Gastrocnemius medialis (tissue), 4 donors: ENCODE measurements around the gene C2orf76. TPM values are rescaled to one million over a fixed set of nuclear protein-coding genes. Genes with fewer than 3 reads are reported as not detected.
"Not testable (repeated sequence)": the region's sequence is repeated elsewhere in the genome, so short reads cannot be mapped to it uniquely, and the experiment has no call there.

ENCODE experiments used
- ATAC-seq, 2 donors: fragments of 150-250 bp; one replicate each; pipeline ENCODE4 v1.9.1; 2016
- DNase-seq, 2 donors: peaks; one replicate each; pipeline ENCODE4 v3.0.0-alpha.2; 2019
- H3K27ac ChIP-seq, 4 donors: fragments of 200-600 bp; sonication (generic); 1 replicate in 1 of 4; 2 replicates in 3 of 4; pipeline ENCODE4 v1.5.1; 2016 to 2018; ENCODE audit warnings: mild to moderate bottlenecking in 2 of 4, moderate library complexity in 1 of 4
- H3K27me3 ChIP-seq, 3 donors: fragments of 200-600 bp; sonication (generic) in 2 of 3; 1 replicate in 1 of 3; 2 replicates in 2 of 3; pipeline versions ENCODE4 v1.5.1 to v1.6.0; 2016 to 2019; ENCODE audit warnings: mild to moderate bottlenecking in 1 of 3, moderate library complexity in 1 of 3
- H3K36me3 ChIP-seq, 2 donors: fragments of 200-600 bp; sonication (generic) in 1 of 2; one replicate each; pipeline ENCODE4 v1.5.1; 2017 to 2018
- H3K4me1 ChIP-seq, 2 donors: fragments of 200-600 bp; sonication (generic) in 1 of 2; one replicate each; pipeline ENCODE4 v1.5.1; 2016 to 2017; ENCODE audit warnings: mild to moderate bottlenecking in 2 of 2
- H3K4me3 ChIP-seq, 4 donors: fragments of 200-600 bp; sonication (generic) in 3 of 4; 1 replicate in 1 of 4; 2 replicates in 3 of 4; pipeline ENCODE4 v1.5.1; 2016 to 2019; ENCODE audit warnings: mild to moderate bottlenecking in 2 of 4
- H3K9me3 ChIP-seq, 3 donors: fragments of 200-600 bp; sonication (generic) in 2 of 3; 1 replicate in 1 of 3; 2 replicates in 2 of 3; pipeline ENCODE4 v1.5.1; 2016 to 2019
- POLR2A ChIP-seq, 2 donors: fragments of 450-650 bp; IDR thresholded peaks; one replicate each; pipeline ENCODE4 v1.6.1; 2017; ENCODE audit warnings: antibody characterized with exemption in 2 of 2, mild to moderate bottlenecking in 2 of 2, moderate library complexity in 2 of 2
- in situ Hi-C, 4 donors: fragments of 200-750 bp; cut with MboI; loops; one replicate each; pipeline versions ENCODE4 v1.15.0 to v1.8.0; 2017; ENCODE audit warnings: low sequenced_read_pairs in 4 of 4
- intact Hi-C: fragments of 100-400 bp; cut with DNase I; formaldehyde crosslinking; loops from one replicate; pipeline ENCODE4 v1.15.1; 2023; ENCODE audit warnings: low total_unique reads
- total RNA-seq, 4 donors: library from RNA; depleted of rRNA; stranded (reverse); fragments of >200 nt; gene quantifications; one replicate each; pipeline versions ENCODE4 v1.1.0 to v1.2.3, GENCODE V29; 2016
- TF ChIP-seq, protein P1 (sequence below), 5 experiments: fragments of 450-650 bp in 3 of 5; fragments of 200-600 bp in 2 of 5; sonication (generic) in 2 of 5; IDR thresholded peaks in 4 of 5; conservative IDR thresholded peaks in 1 of 5; 1 replicate in 4 of 5; 2 replicates in 1 of 5; pipeline ENCODE4 v1.5.1; 2016 to 2019; ENCODE audit warnings: antibody characterized with exemption in 5 of 5, mild to moderate bottlenecking in 3 of 5, moderate library complexity in 3 of 5

C2orf76 gene
- total RNA-seq, 4 donors from 2014 or later: 0.61 to 5.9 (median 2.6) TPM; not detected in 1

GRCh38 chr2:119278946-119279345 lies 87.7 kb downstream of the C2orf76 start:
- peak overlapping the region in 1 of 4 donors; percentile 55 for H3K27ac ChIP-seq
- no peak for ATAC-seq
- no peak overlapping the region for H3K4me3 ChIP-seq
- H3K4me1 ChIP-seq: peaks cover 8 to 10% of the 10 kb centered on the region in 2 donors
- in situ Hi-C loops (no loop called here), intact Hi-C loops (no loop called here)
- DNase-seq: no peak
- no peaks in the 10 kb centered on the region for H3K27me3 ChIP-seq
- H3K36me3 ChIP-seq: no peaks in the 10 kb centered on the region
- H3K9me3 ChIP-seq: no peaks in the 10 kb centered on the region
- TF ChIP-seq POLR2A (IDR thresholded peaks at IDR 0.05): no peak
- TF ChIP-seq, protein P1, sequence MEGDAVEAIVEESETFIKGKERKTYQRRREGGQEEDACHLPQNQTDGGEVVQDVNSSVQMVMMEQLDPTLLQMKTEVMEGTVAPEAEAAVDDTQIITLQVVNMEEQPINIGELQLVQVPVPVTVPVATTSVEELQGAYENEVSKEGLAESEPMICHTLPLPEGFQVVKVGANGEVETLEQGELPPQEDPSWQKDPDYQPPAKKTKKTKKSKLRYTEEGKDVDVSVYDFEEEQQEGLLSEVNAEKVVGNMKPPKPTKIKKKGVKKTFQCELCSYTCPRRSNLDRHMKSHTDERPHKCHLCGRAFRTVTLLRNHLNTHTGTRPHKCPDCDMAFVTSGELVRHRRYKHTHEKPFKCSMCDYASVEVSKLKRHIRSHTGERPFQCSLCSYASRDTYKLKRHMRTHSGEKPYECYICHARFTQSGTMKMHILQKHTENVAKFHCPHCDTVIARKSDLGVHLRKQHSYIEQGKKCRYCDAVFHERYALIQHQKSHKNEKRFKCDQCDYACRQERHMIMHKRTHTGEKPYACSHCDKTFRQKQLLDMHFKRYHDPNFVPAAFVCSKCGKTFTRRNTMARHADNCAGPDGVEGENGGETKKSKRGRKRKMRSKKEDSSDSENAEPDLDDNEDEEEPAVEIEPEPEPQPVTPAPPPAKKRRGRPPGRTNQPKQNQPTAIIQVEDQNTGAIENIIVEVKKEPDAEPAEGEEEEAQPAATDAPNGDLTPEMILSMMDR (IDR thresholded peaks at IDR 0.05 in 4 of 5, conservative IDR thresholded peaks at IDR 0.05 in 1 of 5): no peak

- H3K27me3 ChIP-seq, ATAC-seq, H3K36me3 ChIP-seq, DNase-seq, H3K27ac ChIP-seq, H3K9me3 ChIP-seq, in situ Hi-C loops, H3K4me1 ChIP-seq, intact Hi-C loops, H3K4me3 ChIP-seq: not testable (repeated sequence)
Observed at GRCh38 chr2:119278385-119278784, 88.2 kb downstream of the C2orf76 start.

DNA sequence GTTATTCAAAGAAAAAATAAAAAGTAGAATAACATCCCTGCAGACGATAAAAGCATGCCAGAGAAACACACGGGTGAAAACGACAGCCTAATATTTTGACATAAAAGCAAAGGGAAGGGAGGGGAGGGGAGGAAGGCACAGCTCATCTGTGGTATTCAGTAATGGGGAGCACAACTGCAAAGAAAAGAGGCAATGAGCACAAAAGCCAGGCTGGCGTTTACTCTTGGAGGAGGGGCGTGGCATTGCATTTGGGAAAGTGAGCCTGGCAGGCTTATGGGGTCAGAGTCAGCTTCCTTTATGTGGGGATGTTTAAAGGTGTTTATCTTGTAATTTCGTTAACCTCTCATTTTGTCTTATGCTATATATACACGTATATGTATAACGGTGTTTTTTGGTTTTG lies 89.8 kb downstream of the C2orf76 start:
- no peaks in the 10 kb centered on the region for H3K36me3 ChIP-seq
- H3K4me1 ChIP-seq: no peaks in the 10 kb centered on the region
- no peak for ATAC-seq
- TF ChIP-seq POLR2A (IDR thresholded peaks at IDR 0.05): no peak
- TF ChIP-seq, protein P1 (IDR thresholded peaks at IDR 0.05 in 4 of 5, conservative IDR thresholded peaks at IDR 0.05 in 1 of 5): no peak
- H3K9me3 ChIP-seq: no peaks in the 10 kb centered on the region
- no peak for DNase-seq
- in situ Hi-C loops (no loop called here), intact Hi-C loops (no loop called here)
- no peaks in the 10 kb centered on the region for H3K27me3 ChIP-seq
- no peak overlapping the region for H3K4me3 ChIP-seq
- H3K27ac ChIP-seq: no peak overlapping the region

DNA sequence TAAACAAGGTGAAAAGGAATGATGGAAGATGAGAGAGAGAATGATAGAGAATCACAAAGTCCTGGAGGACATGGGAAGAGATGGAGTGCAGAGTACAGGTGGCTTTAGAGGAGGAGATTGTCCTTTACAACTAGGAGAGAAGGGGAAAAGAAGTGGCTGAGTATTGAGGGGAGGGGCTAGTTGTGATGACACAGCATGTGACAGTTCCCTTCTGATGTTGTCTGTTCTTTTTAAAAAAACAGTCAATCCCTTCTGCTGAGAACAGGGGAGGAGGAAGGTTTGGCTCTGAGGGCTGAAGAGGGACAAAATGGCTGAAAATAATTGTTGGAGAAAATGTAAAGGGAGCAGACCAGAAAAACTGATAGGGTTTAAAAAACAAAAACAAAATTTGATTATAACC lies 99.0 kb downstream of the C2orf76 start:
- DNase-seq: no peak
- TF ChIP-seq, protein P1 (IDR thresholded peaks at IDR 0.05 in 4 of 5, conservative IDR thresholded peaks at IDR 0.05 in 1 of 5): no peak
- no peak for TF ChIP-seq POLR2A (IDR thresholded peaks at IDR 0.05)
- peaks cover 8% of the 10 kb centered on the region in 2 donors for H3K4me1 ChIP-seq
- intact Hi-C loops (no loop called here), in situ Hi-C loops (loop anchor here in 3 of 4 donors (10.0 kb wide), 1 partner anchor 53 kb away; no protein-coding TSS in a partner anchor)
- no peak overlapping the region for H3K4me3 ChIP-seq
- peaks cover 0 to 7% of the 10 kb centered on the region in 2 donors for H3K36me3 ChIP-seq
- no peak overlapping the region for H3K27ac ChIP-seq
- H3K9me3 ChIP-seq: no peaks in the 10 kb centered on the region
- H3K27me3 ChIP-seq: no peaks in the 10 kb centered on the region
- no peak for ATAC-seq

- Histone ChIP-seq H3K36me3 (peaks cover 0 to 8% of the 10 kb centered on the region in 2 donors), H3K27ac (no peak overlapping the region), H3K4me3 (no peak overlapping the region), H3K9me3 (no peaks in the 10 kb centered on the region), H3K4me1 (peaks cover 8% of the 10 kb centered on the region in 2 donors), H3K27me3 (no peaks in the 10 kb centered on the region)
- intact Hi-C loops: no loop called here
- DNase-seq: no peak
- ATAC-seq: no peak
- TF ChIP-seq, protein P1 (IDR thresholded peaks at IDR 0.05 in 4 of 5, conservative IDR thresholded peaks at IDR 0.05 in 1 of 5): no peak
- TF ChIP-seq POLR2A (IDR thresholded peaks at IDR 0.05): no peak
- in situ Hi-C loops: loop anchor here in 3 of 4 donors (10.0 kb wide), 1 partner anchor 51 kb away; no protein-coding TSS in a partner anchor
Observed at GRCh38 chr2:119266091-119266589, 100.5 kb downstream of the C2orf76 start.
